ENCODE measurements around the gene EFL1.

Gene EFL1

DNA sequence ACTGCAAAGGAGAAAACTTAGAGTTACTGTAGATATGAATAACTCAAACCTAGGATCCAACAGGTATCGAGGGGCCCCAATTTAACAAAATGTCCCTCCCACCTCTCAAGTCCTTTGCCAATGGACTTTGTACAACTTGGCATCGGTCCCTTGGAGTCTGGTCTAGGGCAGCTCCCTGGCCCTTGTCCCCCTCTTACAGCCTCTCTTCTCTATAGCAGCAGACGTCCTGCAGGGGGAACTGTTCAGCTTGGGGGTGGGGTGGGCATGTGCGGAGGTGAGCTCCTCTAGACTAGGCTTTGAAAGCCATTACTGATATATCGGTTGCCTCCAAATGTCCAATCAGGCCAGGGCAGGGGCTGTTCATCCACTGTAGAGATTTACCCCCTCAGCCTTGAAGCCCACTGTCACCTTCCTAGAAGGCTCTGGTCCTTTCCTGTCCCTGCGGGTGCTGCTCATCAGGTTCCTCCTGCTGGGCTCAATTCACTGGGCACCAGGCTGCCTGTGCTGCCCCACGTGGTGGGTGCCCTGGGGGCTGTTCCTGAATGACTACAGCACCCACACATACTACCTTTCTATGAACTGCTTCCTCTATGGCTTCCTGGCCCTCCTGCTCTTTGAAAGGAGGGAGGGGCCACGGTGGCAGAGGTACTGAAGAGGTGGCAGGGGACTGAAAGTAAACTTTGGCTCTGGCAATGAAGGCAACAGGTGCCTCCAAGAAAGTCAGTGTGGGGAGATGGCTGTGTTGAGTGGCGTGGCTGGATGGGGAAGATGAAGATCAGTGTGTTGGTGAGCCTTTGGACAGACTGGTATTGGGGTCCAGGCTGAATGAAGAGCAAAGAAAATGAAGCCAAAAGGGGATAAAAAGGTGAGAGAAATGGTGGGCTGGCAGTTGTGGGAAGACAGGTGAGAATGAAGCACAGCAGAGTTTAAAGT is 137.9 kb downstream of the EFL1 start:
- no peak for DNase-seq (ENCODE audit: low spot score)

DNA sequence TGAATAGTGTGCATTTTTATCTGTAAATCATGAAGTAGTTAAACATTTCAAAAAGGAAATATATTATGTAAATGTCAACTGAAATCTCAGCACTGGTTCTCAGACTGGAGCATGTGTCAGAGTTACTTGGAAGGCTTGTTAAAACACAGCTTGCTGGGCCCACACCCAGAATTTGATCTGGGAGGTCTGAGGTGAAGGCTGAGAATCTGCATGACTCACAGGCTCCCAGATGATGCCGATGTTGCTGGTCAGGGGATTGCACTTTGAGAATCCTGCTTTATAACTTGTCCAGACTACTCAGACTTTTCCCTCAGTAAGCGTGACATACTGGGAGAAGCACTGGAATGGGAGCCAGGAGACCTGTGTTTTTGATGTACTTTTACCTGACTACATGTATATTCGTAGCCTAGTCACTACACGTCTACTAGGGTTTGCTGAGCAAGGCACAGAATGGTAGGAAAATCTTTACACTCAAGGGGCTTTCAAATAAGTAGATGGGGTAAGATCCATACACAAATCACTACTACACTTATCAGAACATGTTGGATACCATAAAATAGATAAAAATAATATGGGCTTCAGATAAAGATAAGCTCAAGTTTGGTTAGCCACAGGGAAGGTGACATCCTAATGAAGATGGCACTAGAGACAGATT is 139.7 kb downstream of the EFL1 start:
- DNase-seq (ENCODE audit: low spot score) = no peak

DNA sequence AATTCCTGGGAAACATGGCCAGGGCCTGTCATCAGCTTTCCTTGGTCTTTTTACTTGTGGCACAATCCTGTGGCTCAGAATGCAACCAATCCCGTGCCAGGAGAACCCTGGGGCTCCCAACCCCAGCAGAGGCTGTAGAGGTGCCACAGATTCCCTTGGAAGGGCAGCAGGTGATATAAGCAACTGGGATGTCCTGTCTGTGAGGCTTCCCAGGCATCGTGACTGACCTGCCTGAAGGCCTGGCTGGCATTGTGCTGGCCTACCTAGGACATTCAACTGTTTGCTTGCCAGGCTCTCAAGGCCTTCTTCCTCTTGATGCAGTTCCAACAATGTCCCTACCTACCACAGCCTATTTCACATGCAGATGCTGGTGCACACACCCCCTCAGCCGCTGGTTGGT is 144.5 kb downstream of the EFL1 start:
- no peak for DNase-seq (ENCODE audit: low spot score)

DNA sequence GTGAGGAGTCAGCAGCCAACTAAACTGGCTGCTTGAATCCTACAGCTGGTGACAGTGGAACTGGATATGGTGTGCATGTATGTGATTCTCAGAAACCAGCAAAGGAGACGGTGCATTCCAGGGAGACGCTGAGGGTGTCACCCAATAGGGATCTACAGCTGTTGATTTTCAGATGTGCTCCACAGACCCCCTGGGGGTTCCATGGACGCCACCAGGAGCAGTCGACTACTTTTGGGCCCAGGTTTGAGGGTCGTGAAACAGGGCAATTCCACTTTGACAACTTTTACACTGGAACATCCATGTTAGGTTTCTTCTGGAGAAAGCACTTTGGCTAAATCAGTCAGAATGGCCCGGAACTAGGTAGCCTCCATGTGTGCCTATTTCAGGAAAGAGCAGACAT is 145.2 kb downstream of the EFL1 start:
- no peak for DNase-seq (ENCODE audit: low spot score)

DNA sequence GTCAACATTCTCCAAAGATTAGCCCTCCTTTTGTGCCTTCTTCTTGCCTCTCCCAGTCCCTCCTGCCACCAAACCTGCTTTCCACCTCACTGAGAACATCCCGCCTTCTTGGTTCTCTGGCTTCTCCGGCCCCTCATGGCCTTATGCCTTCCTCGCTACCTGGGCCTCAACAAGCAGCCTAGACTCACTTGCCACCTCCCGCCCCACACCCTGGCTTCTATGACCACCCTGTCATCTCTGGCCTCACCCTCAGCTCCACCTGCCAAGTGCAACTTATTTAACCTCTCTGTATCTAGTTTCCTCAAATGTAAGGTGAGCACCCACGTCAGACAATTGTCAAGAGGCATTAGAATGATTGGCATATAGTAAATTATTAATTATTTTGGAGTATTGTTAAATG is 147.9 kb downstream of the EFL1 start:
- DNase-seq (ENCODE audit: low spot score) = no peak

DNA sequence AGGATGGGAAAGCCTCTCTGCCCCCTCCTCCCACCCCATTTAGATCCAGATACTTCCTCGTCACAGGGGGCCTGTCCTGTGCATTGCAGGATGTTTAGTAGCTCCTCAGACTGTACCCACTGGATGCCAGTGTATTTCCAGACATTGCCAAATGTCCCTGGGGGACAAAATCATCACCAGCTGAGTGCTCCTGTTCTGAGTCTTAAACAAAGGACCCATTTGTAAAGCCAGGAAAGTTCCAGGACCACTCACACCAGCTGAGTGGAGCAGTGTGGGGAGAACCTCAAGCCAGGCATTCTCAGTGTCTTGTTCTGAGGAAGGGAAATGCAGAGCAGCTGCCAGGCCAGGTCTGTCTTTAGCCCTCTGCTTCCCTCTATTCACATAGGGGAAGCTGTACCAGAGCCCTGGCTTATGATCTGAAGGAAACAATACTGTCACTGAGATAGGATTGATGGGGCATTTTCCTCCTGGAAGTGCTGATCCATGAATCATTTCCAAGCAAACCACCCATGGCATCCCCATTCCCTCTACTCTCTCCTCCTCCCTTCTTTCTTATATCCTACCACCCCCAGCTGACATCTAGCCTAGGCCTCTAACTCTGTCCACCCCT is 149.3 kb downstream of the EFL1 start:
- DNase-seq (ENCODE audit: low spot score) = no peak

DNA sequence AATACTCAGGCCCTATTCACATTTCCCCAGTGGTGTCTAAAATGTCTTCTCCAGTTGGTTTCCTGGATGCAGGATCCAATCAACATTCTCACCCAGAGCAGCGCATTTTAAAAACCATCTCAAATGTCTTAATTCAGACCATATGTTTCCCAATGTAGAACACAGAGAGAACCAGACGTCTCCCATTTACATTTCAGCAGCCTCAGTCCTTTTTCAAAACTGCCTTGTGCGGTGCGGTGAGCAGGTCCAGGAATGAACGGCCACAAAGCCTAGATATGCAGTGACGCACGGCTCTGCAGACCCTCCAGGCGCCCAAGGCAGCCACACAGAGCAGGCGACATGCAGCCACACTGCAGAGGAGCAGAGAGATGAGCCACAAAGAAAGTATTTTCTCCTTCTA is 150.6 kb downstream of the EFL1 start:
- peak; percentile 44 for DNase-seq (ENCODE audit: low spot score)

DNA sequence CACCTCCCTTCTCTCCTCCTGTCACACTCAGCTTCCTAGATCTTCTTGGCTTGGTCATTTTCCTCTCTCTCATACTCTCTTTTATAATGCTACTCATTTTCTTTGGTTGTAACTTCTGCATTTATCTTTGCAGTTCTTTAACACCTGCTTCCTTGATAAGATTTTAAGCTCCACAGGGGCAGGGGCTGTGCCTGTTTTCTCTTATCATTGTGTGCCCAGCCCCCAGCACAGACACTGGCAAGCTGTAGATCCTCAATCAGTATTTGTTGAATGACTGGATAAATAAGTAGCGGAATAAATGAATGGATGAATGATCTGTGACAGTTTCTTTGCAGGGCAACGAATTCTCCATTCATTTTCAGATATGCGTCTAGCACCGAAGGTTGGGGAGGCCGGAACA is 152.4 kb downstream of the EFL1 start:
- DNase-seq (ENCODE audit: low spot score) = no peak

DNA sequence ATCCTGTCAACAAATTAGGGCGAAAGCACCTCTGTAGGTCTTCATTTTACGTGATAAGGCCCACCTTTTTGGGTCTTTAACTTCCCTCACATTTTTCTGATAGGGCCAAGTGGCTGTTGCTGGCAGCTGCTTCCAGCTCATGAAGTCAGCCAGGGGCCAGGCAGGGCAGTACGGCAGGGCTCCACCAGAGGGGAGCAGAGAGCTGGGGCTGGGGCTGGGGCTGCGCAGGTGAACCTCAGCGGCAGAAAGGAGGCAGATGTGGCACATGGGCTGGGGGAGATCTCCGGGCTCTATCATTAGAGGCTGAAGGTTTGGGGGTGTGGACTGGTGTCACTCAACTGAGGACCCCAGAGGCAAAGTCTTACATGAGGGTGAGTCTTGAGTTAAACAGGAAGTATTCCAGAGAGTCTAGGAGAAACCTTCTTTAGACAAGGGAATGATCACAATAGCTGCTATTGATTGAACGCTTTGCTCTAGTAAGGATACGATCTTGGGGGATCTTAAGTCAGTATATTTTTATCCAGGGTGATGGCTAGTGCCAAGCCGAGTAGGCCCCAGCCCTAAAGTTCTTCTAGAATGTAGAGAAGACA is 153.9 kb downstream of the EFL1 start:
- DNase-seq (ENCODE audit: low spot score) = peak; percentile 51

DNA sequence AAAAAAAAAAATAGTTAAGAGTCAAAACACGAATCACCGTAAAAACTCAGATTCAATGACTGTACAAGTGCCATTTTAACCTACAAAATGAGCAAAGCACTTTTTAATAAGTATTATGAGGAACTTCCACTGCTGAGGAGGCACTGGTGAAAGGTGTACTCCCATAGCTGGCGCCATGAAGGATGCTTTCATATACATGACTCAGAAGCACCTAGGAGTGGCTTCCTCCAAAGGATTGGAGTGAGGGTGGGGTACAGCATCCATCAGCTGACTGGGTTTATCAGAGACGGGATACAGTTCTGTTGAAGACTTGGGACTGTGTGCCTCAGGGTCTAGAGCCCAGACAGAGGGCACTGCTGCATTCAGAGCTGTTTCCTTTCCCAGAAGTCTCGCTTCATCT is 155.9 kb downstream of the EFL1 start:
- DNase-seq (ENCODE audit: low spot score) = no peak

DNA sequence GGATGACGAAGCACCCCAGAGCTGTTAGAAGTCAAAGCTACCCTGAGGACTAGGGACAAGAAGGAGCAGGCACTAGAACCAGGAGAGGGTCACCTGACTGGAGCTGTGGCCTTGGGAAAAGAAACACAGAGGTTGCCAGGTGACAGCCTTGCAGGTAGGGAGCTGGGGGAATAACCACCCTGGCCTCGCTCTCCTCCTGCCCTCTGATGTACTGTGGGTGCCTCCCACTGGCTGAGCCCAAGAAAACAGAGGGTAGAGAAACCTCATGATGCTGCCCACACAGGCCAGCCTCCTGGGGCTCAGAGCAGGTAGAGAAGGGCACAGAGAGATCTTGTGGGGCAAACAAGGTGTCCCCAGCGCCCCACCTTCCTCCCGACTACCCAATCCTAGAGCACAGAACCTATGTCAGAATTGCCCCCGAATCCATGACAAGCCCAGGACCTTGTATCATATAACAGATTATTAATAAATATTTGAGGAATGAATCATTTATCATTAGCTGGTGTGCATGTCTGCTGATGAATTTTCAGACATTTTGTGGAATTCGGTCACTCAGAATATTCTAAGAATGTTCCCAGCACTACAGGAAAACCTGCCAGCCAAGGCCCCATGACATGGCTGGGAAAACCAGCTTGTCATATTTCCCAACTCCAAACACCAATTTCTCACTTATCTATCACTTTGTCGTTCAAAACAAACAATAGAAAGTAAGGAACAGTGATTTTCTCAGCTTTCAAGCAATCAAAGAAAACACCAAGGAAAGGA is 156.9 kb downstream of the EFL1 start:
- DNase-seq (ENCODE audit: low spot score) = no peak

DNA sequence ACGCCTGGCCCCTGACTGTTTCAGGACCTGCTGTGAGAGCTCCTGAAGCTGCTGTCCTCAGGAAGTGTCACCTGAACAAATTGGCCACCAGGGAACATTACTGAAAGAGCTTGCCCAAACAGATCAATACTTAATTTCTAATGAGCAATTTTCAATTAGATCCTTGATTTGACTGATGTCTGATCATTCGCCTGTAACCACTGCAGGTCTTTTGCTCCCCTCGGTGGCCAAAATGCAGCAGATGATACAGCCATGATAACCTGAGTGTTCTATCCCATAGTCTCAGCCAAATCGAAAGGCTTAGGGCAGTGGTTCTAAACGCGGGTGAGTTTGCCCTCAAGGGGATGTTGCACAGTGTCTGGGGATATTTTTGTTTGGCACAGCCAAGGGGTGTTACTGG is 159.1 kb downstream of the EFL1 start:
- no peak for DNase-seq (ENCODE audit: low spot score)

DNA sequence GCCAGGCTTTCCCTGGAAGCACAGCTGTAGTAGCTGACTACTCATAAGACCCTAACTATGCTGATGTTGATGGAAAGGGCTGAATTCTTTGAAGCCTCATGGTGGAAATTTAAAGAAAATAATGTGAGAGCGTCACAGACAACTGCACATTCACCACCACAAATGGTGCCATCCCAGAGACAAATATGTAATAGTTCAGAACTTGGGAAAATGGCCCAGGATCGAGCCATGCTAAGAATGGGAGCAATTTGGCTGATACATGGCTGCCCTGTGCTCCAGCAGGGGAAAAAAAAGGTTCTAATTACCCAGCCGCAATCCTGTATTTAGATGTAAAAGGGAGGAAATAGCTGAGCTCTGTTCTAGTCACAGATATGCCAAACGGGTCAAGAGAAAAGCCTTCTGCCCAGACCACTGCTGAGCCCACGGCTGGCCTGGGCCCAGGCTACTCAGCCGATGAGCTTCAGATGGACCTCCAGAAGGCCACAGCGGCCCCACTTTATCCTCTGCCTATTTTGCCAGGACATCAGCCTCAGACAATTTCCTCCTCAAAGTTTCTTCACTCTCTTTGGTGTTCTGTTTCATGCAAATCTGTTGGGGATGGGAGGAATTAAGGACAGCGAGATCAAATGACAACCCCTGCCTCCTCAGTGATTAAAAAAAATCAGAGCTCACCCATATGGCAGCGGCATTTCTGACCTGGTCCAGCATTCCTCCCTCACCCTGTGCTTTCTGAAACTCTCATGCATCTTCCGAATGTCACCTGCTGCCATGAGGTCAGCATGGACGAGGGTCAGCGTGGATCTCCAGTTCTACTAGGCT is 162.2 kb downstream of the EFL1 start:
- DNase-seq (ENCODE audit: low spot score) = no peak

DNA sequence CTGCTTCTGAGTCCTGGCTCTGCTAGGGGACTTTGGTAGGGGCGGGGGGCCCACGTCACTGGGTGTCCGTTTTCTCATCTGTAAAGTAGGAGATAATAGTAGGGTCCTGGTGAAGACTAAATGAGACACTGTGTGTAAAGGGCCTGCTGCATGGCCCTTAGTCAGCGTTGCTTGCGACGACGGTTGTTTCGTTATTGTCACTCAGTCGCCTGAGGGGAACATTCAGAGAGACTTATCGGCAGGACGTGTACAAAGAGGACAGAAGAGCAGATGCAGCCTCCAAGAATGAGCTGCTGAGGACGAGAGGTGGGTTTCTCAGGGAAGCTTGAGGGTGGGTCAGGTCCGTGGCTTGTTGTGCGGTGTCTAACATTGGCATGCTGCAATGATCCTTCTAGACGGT is 163.9 kb downstream of the EFL1 start:
- no peak for DNase-seq (ENCODE audit: low spot score)

DNA sequence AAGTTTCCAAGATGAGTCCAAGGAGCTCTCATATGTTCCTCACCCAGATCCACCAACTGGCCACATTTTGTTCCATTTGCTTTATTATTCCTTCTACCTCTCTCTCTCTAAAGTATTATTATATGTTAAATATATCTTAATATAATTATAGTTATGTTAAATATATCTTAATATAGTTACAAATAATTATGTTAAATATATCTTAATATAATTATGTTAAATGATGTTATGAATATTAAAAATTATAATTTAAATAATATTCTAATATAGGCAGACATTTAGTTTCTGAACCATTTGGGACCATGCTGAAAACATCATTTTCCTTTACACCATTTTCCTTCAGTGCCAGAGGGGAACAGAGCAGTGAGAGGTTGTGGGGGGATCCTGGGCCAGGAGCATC is 166.7 kb downstream of the EFL1 start:
- DNase-seq (ENCODE audit: low spot score) = no peak

DNA sequence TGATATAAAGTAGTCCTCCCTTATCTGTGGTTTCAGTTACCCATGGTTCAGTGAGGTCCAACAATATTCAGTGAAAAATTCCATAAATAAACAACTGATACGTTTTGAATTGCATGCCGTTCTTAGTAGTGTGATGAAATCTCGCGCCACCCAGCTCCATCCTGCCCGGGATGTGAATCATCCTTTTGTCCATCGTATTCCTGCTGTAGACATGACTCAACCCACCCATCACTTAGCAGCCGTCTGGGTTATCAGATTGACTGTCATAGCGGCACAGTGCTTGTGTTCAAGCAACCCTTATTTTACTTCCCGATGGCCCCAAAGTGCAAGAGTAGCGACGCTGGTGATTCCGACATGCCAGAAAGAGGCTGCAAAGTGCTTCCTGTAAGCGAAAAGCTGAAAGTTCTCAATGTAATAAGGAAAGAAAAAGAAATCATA is 168.7 kb downstream of the EFL1 start:
- no peak for DNase-seq (ENCODE audit: low spot score)

DNA sequence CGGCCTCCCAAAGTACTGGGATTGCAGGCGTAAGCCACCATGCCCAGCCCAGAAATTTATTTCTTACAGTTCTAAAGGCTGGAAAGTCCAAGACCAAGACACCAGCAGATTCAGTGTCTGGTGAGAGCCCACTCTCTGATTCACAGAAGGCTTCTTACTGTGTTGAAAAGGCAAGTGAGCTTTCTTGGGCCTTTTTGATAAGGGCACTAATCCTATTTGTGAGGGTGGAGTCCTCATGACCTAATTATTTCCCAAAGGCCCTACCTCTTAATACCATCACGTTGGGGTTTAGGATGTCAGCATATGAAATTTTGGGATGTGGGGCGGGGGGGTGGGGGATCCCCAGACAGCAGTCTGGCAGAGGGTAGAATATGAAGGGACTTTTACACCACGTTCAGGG is 169.2 kb downstream of the EFL1 start:
- no peak for DNase-seq (ENCODE audit: low spot score)

DNA sequence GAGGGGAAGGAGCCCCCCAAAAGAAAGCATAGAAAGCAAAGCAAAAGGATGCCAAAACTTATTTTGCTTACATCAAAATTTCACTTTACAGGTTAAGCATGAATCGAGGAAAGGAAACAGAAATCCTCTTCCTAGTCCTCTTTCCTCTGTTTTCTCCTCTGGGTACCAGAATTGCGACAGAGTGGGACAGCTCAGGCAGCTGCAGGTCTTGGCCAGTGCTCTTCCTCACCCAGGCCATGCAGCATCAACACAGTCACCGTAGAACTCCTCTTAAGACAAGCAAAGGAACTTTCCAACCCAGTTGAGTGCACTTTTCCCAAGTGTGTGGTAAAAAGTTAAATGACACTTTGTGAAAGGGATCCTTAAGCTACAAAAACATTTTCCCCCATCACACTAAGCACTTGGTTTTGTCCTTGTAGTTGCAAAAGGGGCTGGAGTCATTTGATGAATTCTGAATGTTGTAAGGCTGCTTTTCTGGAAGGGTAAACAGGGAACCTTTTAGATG is 170.8 kb downstream of the EFL1 start:
- DNase-seq (ENCODE audit: low spot score) = no peak

DNA sequence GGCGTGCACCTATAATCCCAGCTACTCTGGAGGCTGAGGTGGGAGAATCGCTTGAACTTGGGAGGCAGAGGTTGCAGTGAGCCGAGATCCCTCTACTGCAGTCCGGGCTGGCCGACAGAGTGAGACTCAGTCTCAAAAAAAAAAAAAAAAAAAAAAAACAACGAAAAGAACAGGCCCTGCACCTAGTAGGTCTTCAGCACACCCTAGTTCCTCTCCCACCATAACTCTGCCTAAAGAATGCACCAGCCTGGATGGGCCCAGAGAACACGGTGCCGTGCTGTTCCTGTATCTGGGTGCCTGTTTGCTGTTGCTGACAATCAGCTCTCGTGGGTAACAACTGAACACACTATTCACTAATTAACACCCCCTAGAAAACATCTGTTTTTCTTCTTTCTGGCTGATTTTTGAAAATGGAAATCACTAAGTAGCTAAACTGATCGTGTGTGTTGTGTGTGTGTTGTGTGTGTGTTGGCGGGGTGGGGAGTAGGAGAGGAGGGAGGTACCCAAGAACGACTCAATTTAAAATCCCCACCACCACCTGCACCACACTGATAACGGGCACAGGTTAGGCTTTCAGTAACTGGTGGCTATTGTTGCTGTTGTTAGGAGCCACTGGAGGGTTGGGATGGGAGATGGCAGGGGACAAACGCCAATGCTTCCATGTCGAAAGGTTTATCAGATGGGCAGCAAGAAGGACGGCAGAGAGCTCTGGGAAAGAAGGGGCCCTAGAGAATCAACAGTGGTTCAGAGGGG is 176.1 kb downstream of the EFL1 start:
- no peak for DNase-seq (ENCODE audit: low spot score)

Data from SK-N-DZ (cell line).